ES-I3 (cell line): ENCODE results near the gene EYS.

Experiments
- H3K36me3 ChIP-seq: 2 replicates; pipeline ENCODE4 v1.6.1; 2013; ENCODE audit warnings: mild to moderate bottlenecking, low read length, control low read depth, moderate library complexity; ENCODE audit not compliant: insufficient read depth
- H3K4me1 ChIP-seq: 2 replicates; pipeline ENCODE4 v1.6.1; 2013; ENCODE audit warnings: mild to moderate bottlenecking, control low read depth, low read length; ENCODE audit not compliant: insufficient read depth
- H3K9ac ChIP-seq: 2 replicates; pipeline ENCODE4 v1.6.1; 2013; ENCODE audit warnings: low read depth, mild to moderate bottlenecking, low read length, moderate library complexity
- H3K9me3 ChIP-seq: 2 replicates; pipeline ENCODE4 v1.6.1; 2013; ENCODE audit warnings: mild to moderate bottlenecking, low read length, moderate library complexity; ENCODE audit not compliant: control insufficient read depth, insufficient read depth

EYS gene

GRCh38 chr6:63676412-63677114 is 2030.5 kb downstream of the EYS start:
- Histone ChIP-seq H3K36me3 (peaks cover 4% of the 10 kb centered on the region; the same call in 1 of the 2 replicates), H3K4me1 (peaks cover 16% of the 10 kb centered on the region; the same call in 1 of the 2 replicates), H3K9ac (no peak overlapping the region), H3K9me3 (no peaks in the 10 kb centered on the region)

- Histone ChIP-seq H3K9me3 (no peaks in the 10 kb centered on the region), H3K9ac (no peak overlapping the region), H3K36me3 (0 out of 2 replicates have a peak, but pooled peaks cover 2% of the 10 kb centered on the region), H3K4me1 (peaks cover 16% of the 10 kb centered on the region; the same call in 1 of the 2 replicates)
These were observed 2031.9 kb downstream of the EYS start for GRCh38 chr6:63675138-63675537.

DNA sequence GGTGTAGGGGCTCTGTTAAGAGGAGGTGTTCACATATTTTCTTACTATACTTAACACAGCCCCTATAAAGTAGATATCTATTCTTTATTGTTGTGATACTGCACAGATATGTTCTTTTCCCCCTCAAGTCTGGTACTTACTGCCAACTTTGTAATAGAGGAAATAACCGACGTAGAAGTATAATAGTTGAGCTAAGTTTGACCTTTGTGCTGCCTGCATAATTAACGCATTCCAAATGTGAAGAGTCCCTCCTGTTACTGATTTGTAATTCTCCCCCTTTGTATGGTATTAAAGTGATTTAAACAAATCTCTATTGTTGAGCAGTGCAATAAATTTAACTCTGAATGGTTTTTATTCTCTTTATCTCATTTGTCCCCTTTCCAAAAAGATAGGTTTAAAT is 2032.4 kb downstream of the EYS start:
- Histone ChIP-seq H3K4me1 (peaks cover 16% of the 10 kb centered on the region; the same call in 1 of the 2 replicates), H3K9ac (no peak overlapping the region), H3K36me3 (0 out of 2 replicates have a peak, but pooled peaks cover 2% of the 10 kb centered on the region)

GRCh38 chr6:63673692-63674091 is 2033.3 kb downstream of the EYS start:
- H3K9me3 ChIP-seq, result no peaks in the 10 kb centered on the region
- peaks cover 16% of the 10 kb centered on the region; the same call in 1 of the 2 replicates for H3K4me1 ChIP-seq
- H3K36me3 ChIP-seq, result 0 out of 2 replicates have a peak, but pooled peaks cover 2% of the 10 kb centered on the region
- no peak overlapping the region for H3K9ac ChIP-seq

More for the DNA sequence above, 2032.4 kb downstream of the EYS start:
- no peaks in the 10 kb centered on the region for H3K9me3 ChIP-seq

GRCh38 chr6:63672582-63673129 is 2034.4 kb downstream of the EYS start:
- H3K4me1 ChIP-seq, result peaks cover 16% of the 10 kb centered on the region; the same call in 1 of the 2 replicates
- 0 out of 2 replicates have a peak, but pooled peaks cover 2% of the 10 kb centered on the region for H3K36me3 ChIP-seq
- no peaks in the 10 kb centered on the region for H3K9me3 ChIP-seq
- H3K9ac ChIP-seq, result no peak overlapping the region

DNA sequence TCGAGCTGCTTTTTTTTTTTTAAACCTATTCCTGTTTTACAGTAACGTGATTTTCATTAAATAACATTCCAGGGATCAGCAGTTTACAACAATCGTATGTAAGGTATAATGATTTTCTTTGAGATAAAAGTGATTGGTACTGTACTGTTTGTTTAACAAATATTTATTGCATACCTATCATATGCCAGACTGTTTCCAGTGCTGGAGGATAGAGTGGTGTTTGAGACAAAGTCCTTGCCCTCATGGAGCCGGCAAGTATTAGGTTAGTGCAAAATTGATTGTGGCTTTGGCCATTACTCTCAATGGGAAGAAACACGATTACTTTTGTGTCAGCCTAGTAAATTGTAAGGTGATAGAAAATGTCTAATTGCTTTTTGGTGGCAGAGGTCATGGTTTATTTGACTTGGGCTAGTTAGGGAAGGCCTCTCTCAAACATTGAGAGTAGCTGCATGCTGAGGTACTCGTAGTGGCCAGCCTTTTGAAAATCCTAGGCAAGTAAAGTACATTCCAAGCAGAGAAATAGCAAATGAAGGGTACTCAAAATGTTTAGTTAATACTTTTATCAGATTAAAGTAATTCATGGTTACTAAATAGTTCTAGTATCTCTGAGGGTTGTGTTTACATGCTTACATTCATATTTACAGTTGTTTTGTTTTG is 2035.8 kb downstream of the EYS start:
- Histone ChIP-seq H3K9ac (no peak overlapping the region), H3K9me3 (no peaks in the 10 kb centered on the region), H3K4me1 (peaks cover 16% of the 10 kb centered on the region; the same call in 1 of the 2 replicates), H3K36me3 (0 out of 2 replicates have a peak, but pooled peaks cover 2% of the 10 kb centered on the region)
